Liver (tissue), 3 donors: ENCODE data around the gene LAMC2.

Experiments used
- HNF4A ChIP-seq, 2 donors: conservative IDR thresholded peaks; 2 replicates each; pipeline ENCODE4 v1.6.1; 2016; ENCODE audit warnings: antibody characterized with exemption in 2 of 2, mild to moderate bottlenecking in 2 of 2
- HNF4G ChIP-seq: IDR thresholded peaks from 2 replicates; pipeline ENCODE4 v1.6.1; 2016; ENCODE audit warnings: antibody characterized with exemption
- RAD21 ChIP-seq, 2 donors: IDR thresholded peaks; 2 replicates each; pipeline ENCODE4 v1.6.1; 2016; ENCODE audit warnings: antibody characterized with exemption in 2 of 2, mild to moderate bottlenecking in 2 of 2
- REST ChIP-seq: IDR thresholded peaks from 2 replicates; pipeline ENCODE4 v1.6.1; 2016; ENCODE audit warnings: antibody characterized with exemption, mild to moderate bottlenecking
- YY1 ChIP-seq: IDR thresholded peaks from 2 replicates; pipeline ENCODE4 v1.6.1; 2016; ENCODE audit warnings: antibody characterized with exemption, mild to moderate bottlenecking
- TF ChIP-seq, protein P1 (sequence below): fragments of 150-350 bp; IDR thresholded peaks from 2 replicates; pipeline ENCODE4 v1.5.1; 2017; ENCODE audit warnings: improper control_type of control experiment, low read depth, low read length; ENCODE audit not compliant: missing input control
- TF ChIP-seq, protein P2 (sequence below): IDR thresholded peaks from 2 replicates; pipeline ENCODE4 v1.6.1; 2016; ENCODE audit warnings: antibody characterized with exemption
- donor health status: healthy.
- donor health status: healthy.

DNA sequence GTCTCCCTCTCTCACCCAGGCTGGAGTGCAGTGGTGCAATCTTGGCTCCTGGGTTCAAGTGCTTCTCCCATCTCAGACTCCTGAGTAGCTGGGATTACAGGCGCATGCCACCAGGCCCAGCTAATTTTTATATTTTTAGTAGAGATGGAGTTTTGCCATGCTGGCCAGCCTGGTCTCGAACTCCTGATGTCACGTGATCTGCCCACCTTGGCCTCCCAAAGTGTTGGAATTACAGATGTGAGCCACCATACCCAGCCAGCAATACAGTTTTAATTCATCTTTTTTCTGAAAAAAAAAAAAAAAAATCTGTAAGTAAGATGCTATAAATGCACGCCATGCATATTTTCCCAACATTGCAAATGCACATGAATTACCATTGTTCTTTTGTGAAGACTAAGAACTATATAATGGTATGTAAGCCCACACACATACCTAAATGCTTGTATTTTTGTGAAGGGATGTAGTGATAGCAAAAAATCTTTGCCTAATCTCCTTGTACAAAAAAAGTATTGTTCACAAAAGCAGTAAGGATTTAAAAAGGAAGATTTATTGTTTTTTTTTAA lies 8.0 kb downstream of the LAMC2 start:
- TF ChIP-seq, protein P1, sequence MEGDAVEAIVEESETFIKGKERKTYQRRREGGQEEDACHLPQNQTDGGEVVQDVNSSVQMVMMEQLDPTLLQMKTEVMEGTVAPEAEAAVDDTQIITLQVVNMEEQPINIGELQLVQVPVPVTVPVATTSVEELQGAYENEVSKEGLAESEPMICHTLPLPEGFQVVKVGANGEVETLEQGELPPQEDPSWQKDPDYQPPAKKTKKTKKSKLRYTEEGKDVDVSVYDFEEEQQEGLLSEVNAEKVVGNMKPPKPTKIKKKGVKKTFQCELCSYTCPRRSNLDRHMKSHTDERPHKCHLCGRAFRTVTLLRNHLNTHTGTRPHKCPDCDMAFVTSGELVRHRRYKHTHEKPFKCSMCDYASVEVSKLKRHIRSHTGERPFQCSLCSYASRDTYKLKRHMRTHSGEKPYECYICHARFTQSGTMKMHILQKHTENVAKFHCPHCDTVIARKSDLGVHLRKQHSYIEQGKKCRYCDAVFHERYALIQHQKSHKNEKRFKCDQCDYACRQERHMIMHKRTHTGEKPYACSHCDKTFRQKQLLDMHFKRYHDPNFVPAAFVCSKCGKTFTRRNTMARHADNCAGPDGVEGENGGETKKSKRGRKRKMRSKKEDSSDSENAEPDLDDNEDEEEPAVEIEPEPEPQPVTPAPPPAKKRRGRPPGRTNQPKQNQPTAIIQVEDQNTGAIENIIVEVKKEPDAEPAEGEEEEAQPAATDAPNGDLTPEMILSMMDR: no peak
- TF ChIP-seq HNF4G (no peak), RAD21 (IDR thresholded peaks at IDR 0.05) (no peak), YY1 (no peak), REST (no peak), HNF4A (conservative IDR thresholded peaks at IDR 0.05) (no peak)
- TF ChIP-seq, protein P2, sequence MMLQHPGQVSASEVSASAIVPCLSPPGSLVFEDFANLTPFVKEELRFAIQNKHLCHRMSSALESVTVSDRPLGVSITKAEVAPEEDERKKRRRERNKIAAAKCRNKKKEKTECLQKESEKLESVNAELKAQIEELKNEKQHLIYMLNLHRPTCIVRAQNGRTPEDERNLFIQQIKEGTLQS: no peak
